SK-N-SH (cell line): ENCODE results near the gene ME1. TPM values are rescaled to one million over a fixed set of nuclear protein-coding genes. Genes with fewer than 3 reads are reported as not detected.

ENCODE experiments used
- CTCF ChIA-PET: fragments of 300-600, 350-600 bp; formaldehyde crosslinking; extraction: SDS; loops from one replicate; lab custom pipeline; 2021; lab: Yijun Ruan, JAX
- POLR2A ChIA-PET: fragments of 350-600 bp; sonication (Branson Sonifier 250); formaldehyde crosslinking; extraction: SDS; loops from one replicate; lab custom pipeline; 2020; ENCODE audit warnings: antibody characterized with exemption, inconsistent platforms; lab: Yijun Ruan, JAX
- DNase-seq: peaks from one replicate; pipeline ENCODE4 v3.0.0; 2012
- H2AFZ ChIP-seq: fragments of 200-600 bp; sonication (generic); 2 replicates; pipeline ENCODE4 v1.8.1; 2016; ENCODE audit warnings: antibody characterized with exemption, mild to moderate bottlenecking, low read depth
- H3F3A ChIP-seq: fragments of 200-600 bp; sonication (generic); replicated peaks from 2 replicates; pipeline ENCODE3; 2016; ENCODE audit warnings: antibody characterized with exemption, mild to moderate bottlenecking; ENCODE audit not compliant: insufficient read depth
- H3K27ac ChIP-seq, 2 experiments: fragments of 200-500 bp in 1 of 2; fragments of 200-600 bp in 1 of 2; sonication (Bioruptor generic) in 1 of 2; sonication (generic), shearing (Covaris generic) in 1 of 2; 2 replicates each; pipeline versions ENCODE4 v1.5.1 to v1.6.1; 2014 to 2016; ENCODE audit warnings: low read depth in 2 of 2, inconsistent platforms in 1 of 2, low read length in 1 of 2, mild to moderate bottlenecking in 1 of 2, mixed read lengths in 1 of 2
- H3K27me3 ChIP-seq: fragments of 200-600 bp; sonication (generic), shearing (Covaris generic); 2 replicates; pipeline ENCODE4 v1.6.1; 2016; ENCODE audit warnings: mixed run types; ENCODE audit not compliant: insufficient read depth
- H3K36me3 ChIP-seq, 2 experiments: fragments of 200-500 bp in 1 of 2; fragments of 200-600 bp in 1 of 2; sonication (Bioruptor generic) in 1 of 2; sonication (generic) in 1 of 2; replicated peaks in 1 of 2; 2 replicates each; pipeline versions ENCODE3 to v1.5.1; 2014 to 2016; ENCODE audit warnings: low read length in 1 of 2, mild to moderate bottlenecking in 1 of 2; ENCODE audit not compliant: insufficient read depth in 2 of 2, control insufficient read depth in 1 of 2
- H3K4me1 ChIP-seq, 2 experiments: fragments of 200-500 bp in 1 of 2; fragments of 200-600 bp in 1 of 2; sonication (Bioruptor generic) in 1 of 2; sonication (generic), shearing (Covaris generic) in 1 of 2; 2 replicates each; pipeline versions ENCODE4 v1.5.1 to v1.6.1; 2014 to 2016; ENCODE audit warnings: low read depth in 1 of 2, low read length in 1 of 2, mixed run types in 1 of 2; ENCODE audit not compliant: insufficient read depth in 2 of 2, control insufficient read depth in 1 of 2
- H3K4me2 ChIP-seq: fragments of 200-600 bp; sonication (generic), shearing (Covaris generic); 2 replicates; pipeline ENCODE4 v1.6.1; 2017; ENCODE audit warnings: mixed run types
- H3K4me3 ChIP-seq, 2 experiments: fragments of 200-500 bp in 1 of 2; fragments of 200-600 bp in 1 of 2; sonication (Bioruptor generic) in 1 of 2; sonication (generic), shearing (Covaris generic) in 1 of 2; 2 replicates each; pipeline versions ENCODE4 v1.5.1 to v1.8.1; 2014 to 2016; ENCODE audit warnings: low read depth in 2 of 2, inconsistent platforms in 1 of 2, low read length in 1 of 2, mild to moderate bottlenecking in 1 of 2, mixed read lengths in 1 of 2, moderate library complexity in 1 of 2
- H3K79me2 ChIP-seq: fragments of 200-600 bp; sonication (generic); 2 replicates; pipeline ENCODE4 v1.8.1; 2017; ENCODE audit warnings: mild to moderate bottlenecking; ENCODE audit not compliant: insufficient read depth
- H3K9ac ChIP-seq: fragments of 200-600 bp; sonication (generic); 2 replicates; pipeline ENCODE4 v1.6.1; 2017; ENCODE audit warnings: mixed run types
- H3K9me2 ChIP-seq: fragments of 200-600 bp; sonication (generic); 2 replicates; pipeline ENCODE4 v1.6.1; 2017; ENCODE audit warnings: mixed run types
- H3K9me3 ChIP-seq: fragments of 200-600 bp; sonication (generic); 2 replicates; pipeline ENCODE4 v1.6.1; 2017; ENCODE audit warnings: mixed run types, mild to moderate bottlenecking, moderate library complexity
- H4K20me1 ChIP-seq: fragments of 200-600 bp; sonication (generic); 2 replicates; pipeline ENCODE4 v1.6.1; 2017; ENCODE audit warnings: mild to moderate bottlenecking, mixed run types; ENCODE audit not compliant: insufficient read depth
- ELF1 ChIP-seq: IDR thresholded peaks from 2 replicates; pipeline ENCODE4 v1.4.0; 2012
- EP300 ChIP-seq, 2 experiments: IDR thresholded peaks; 2 replicates each; pipeline versions ENCODE4 v1.4.0 to v1.6.1; 2012; ENCODE audit warnings: borderline replicate concordance in 1 of 2, low read depth in 1 of 2, low read length in 1 of 2
- FOXJ3 ChIP-seq: sonication (generic); formaldehyde crosslinking; IDR thresholded peaks from 2 replicates; pipeline ENCODE4 v1.5.1; 2020; ENCODE audit warnings: mild to moderate bottlenecking, missing genetic modification reagents
- FOXM1 ChIP-seq: IDR thresholded peaks from 2 replicates; pipeline ENCODE4 v1.4.0; 2012; ENCODE audit warnings: low read depth, mild to moderate bottlenecking
- IRF3 ChIP-seq: fragments of 150-350 bp; IDR thresholded peaks from 2 replicates; pipeline ENCODE4 v1.6.1; 2016; ENCODE audit warnings: mild to moderate bottlenecking, low read depth, low read length
- JUND ChIP-seq: IDR thresholded peaks from 2 replicates; pipeline ENCODE4 v1.4.0; 2012
- MAX ChIP-seq: IDR thresholded peaks from 2 replicates; pipeline ENCODE4 v1.4.0; 2012; ENCODE audit warnings: low read depth
- MEF2A ChIP-seq: IDR thresholded peaks from 2 replicates; pipeline ENCODE4 v1.4.0; 2012; ENCODE audit warnings: low read depth, borderline replicate concordance
- NFIC ChIP-seq: IDR thresholded peaks from 2 replicates; pipeline ENCODE4 v1.4.0; 2012; ENCODE audit warnings: borderline replicate concordance
- PBX3 ChIP-seq: IDR thresholded peaks from 2 replicates; pipeline ENCODE4; 2012
- POLR2AphosphoS5 ChIP-seq: IDR thresholded peaks from 2 replicates; pipeline ENCODE4 v1.6.1; 2012; ENCODE audit warnings: low read depth, low read length
- RCOR1 ChIP-seq: fragments of 150-350 bp; IDR thresholded peaks from 2 replicates; pipeline ENCODE4 v1.6.1; 2017; ENCODE audit warnings: antibody characterized with exemption, low read length
- REST ChIP-seq: IDR thresholded peaks from 2 replicates; pipeline ENCODE4 v1.6.1; 2012; ENCODE audit warnings: mild to moderate bottlenecking, low read depth, low read length, moderate library complexity
- SMC3 ChIP-seq: IDR thresholded peaks from 2 replicates; pipeline ENCODE4 v1.6.1; 2012; ENCODE audit warnings: low read depth, low read length, improper control_type of control experiment
- TAF1 ChIP-seq: IDR thresholded peaks from 2 replicates; pipeline ENCODE4 v1.6.1; 2012; ENCODE audit warnings: low read depth, mild to moderate bottlenecking, low read length, moderate library complexity, borderline replicate concordance
- TCF12 ChIP-seq: IDR thresholded peaks from 2 replicates; pipeline ENCODE4 v1.4.0; 2012
- WGBS: methylation state at CpG from one replicate; pipeline ENCODE4 v1.1.6; 2017; ENCODE audit warnings: low lambda C conversion rate; 5-methylcytosine and 5-hydroxymethylcytosine counted together
- polyA plus RNA-seq, 3 experiments: library from polyadenylated mRNA; depleted of rRNA; stranded (reverse); fragments of >200 nt; gene quantifications; 2 replicates each; pipeline ENCODE4 v1.2.3, GENCODE V29; 2012

ME1 gene
- polyA plus RNA-seq, 1 of the 3 experiments (the other 2 are of a cell fraction), result 4.9 TPM

GRCh38 chr6:83218646-83219045 is 212.2 kb downstream of the ME1 start:
- WGBS, result 82% methylated on average over 3 of the region's 3 CpGs
- H3K4me1 ChIP-seq, result peaks cover 6 to 9% of the 10 kb centered on the region in 2 experiments; a peak in 3 of 4 replicates
- H3K9me3 ChIP-seq, result no peaks in the 10 kb centered on the region
- no peak overlapping the region for H2AFZ ChIP-seq
- peaks cover 0 to 3% of the 10 kb centered on the region in 2 experiments for H3K36me3 ChIP-seq
- no peak for DNase-seq
- no peaks in the 10 kb centered on the region for H3F3A ChIP-seq
- CTCF ChIA-PET, result interaction anchor here (1.6 to 13.0 kb wide), 3 partner anchors 151 to 294 kb away, joined by 4 to 328 read pairs (median 293); partner anchors contain the start of genes DOP1A, PRSS35 and UBE3D
- POLR2A ChIA-PET, result no interaction called here
- H3K27ac ChIP-seq, result no peak overlapping the region
- H3K4me2 ChIP-seq, result no peak overlapping the region
- H3K9ac ChIP-seq, result no peak overlapping the region
- no peak overlapping the region for H3K4me3 ChIP-seq
- no peaks in the 10 kb centered on the region for H3K79me2 ChIP-seq
- TF ChIP-seq TCF12, result no peak
- no peak for TF ChIP-seq ELF1
- TF ChIP-seq IRF3, result no peak
- TF ChIP-seq MEF2A, result no peak
- TF ChIP-seq EP300 (IDR thresholded peaks at IDR 0.05; ENCODE audit: borderline replicate concordance in 1 of 2, low read depth in 1 of 2, low read length in 1 of 2), result no peak
- TF ChIP-seq PBX3, result no peak
- TF ChIP-seq RCOR1, result no peak
- no peaks in the 10 kb centered on the region for H3K9me2 ChIP-seq
- no peaks in the 10 kb centered on the region for H3K27me3 ChIP-seq
- no peaks in the 10 kb centered on the region for H4K20me1 ChIP-seq

GRCh38 chr6:83216806-83217205 is 214.0 kb downstream of the ME1 start:
- peaks cover 6 to 9% of the 10 kb centered on the region in 2 experiments; a peak in 3 of 4 replicates for H3K4me1 ChIP-seq
- H3K9ac ChIP-seq, result no peak overlapping the region
- H3K4me2 ChIP-seq, result no peak overlapping the region
- H3K27me3 ChIP-seq, result no peaks in the 10 kb centered on the region
- H3K36me3 ChIP-seq, result peaks cover 0 to 3% of the 10 kb centered on the region in 2 experiments
- peak overlapping the region; percentile 20; the same call in 1 of the 2 replicates for H2AFZ ChIP-seq
- H3K4me3 ChIP-seq, result no peak overlapping the region
- ChIA-PET CTCF (interaction anchor here (0.6 to 13.0 kb wide), 7 partner anchors 13 to 960 kb away, joined by 3 to 328 read pairs (median 11); partner anchors contain the start of genes DOP1A, PRSS35 and UBE3D), POLR2A (no interaction called here)
- DNase-seq, result no peak
- H3K79me2 ChIP-seq, result no peaks in the 10 kb centered on the region
- peak overlapping the region in 1 of 2 experiments; percentile 72; a peak in 1 of 4 replicates for H3K27ac ChIP-seq
- no peak for TF ChIP-seq REST
- no peak for TF ChIP-seq NFIC
- TF ChIP-seq RCOR1, result no peak
- TF ChIP-seq SMC3, result no peak
- TF ChIP-seq POLR2AphosphoS5, result no peak
- no peak for TF ChIP-seq JUND
- TF ChIP-seq FOXM1, result no peak
- no peak for TF ChIP-seq FOXJ3
- TF ChIP-seq MAX, result no peak
- TF ChIP-seq TAF1, result no peak
- no peaks in the 10 kb centered on the region for H3K9me2 ChIP-seq
- H3K9me3 ChIP-seq, result no peaks in the 10 kb centered on the region
- H3F3A ChIP-seq, result no peaks in the 10 kb centered on the region
- H4K20me1 ChIP-seq, result no peaks in the 10 kb centered on the region
